Vagina (tissue), 2 donors: ENCODE measurements around the gene PLAAT3.

ENCODE experiments used
- CTCF ChIP-seq, 3 experiments: fragments of 450-650 bp in 2 of 3; fragments of 200-600 bp in 1 of 3; sonication (generic) in 1 of 3; IDR thresholded peaks; one replicate each; pipeline ENCODE4 v1.5.1; 2017 to 2019; ENCODE audit warnings: antibody characterized with exemption in 3 of 3, mild to moderate bottlenecking in 2 of 3, moderate library complexity in 2 of 3
- POLR2A ChIP-seq, 2 donors: fragments of 450-650 bp; IDR thresholded peaks; one replicate each; pipeline ENCODE4 v1.6.1; 2017; ENCODE audit warnings: antibody characterized with exemption in 2 of 2, mild to moderate bottlenecking in 2 of 2, moderate library complexity in 2 of 2

GRCh38 chr11:63586451-63587166, 27.6 kb downstream of the PLAAT3 start:
- TF ChIP-seq CTCF (IDR thresholded peaks at IDR 0.05) (no peak), POLR2A (IDR thresholded peaks at IDR 0.05) (no peak)
